IgD-negative memory B cell (primary cell): ENCODE measurements around the gene C2orf72. TPM values are rescaled to one million over a fixed set of nuclear protein-coding genes. Genes with fewer than 3 reads are reported as not detected.
A peak's percentile ranks its signal among the peaks of the same experiment; 100 is the strongest.
"Not testable (repeated sequence)": the region's sequence is repeated elsewhere in the genome, so short reads cannot be mapped to it uniquely, and the experiment has no call there.

Experiments
- H3K27ac Mint-ChIP-seq, 3 donors: one replicate each; pipeline ENCODE4 v1.8.0; 2020 to 2022; ENCODE audit warnings: mild to moderate bottlenecking in 3 of 3, mixed read lengths in 3 of 3, moderate library complexity in 1 of 3
- H3K27me3 Mint-ChIP-seq: one replicate; pipeline ENCODE4 v1.8.0; 2021; ENCODE audit warnings: mixed read lengths
- H3K36me3 Mint-ChIP-seq: one replicate; pipeline ENCODE4 v1.8.0; 2020; ENCODE audit warnings: mild to moderate bottlenecking, mixed read lengths
- H3K4me1 Mint-ChIP-seq, 3 donors: one replicate each; pipeline ENCODE4 v1.8.0; 2020 to 2022; ENCODE audit warnings: mixed read lengths in 3 of 3, mild to moderate bottlenecking in 1 of 3
- H3K4me3 Mint-ChIP-seq, 4 donors: one replicate each; pipeline ENCODE4 v1.8.0; 2020 to 2022; ENCODE audit warnings: mild to moderate bottlenecking in 4 of 4, mixed read lengths in 4 of 4, moderate library complexity in 3 of 4
- H3K9me3 Mint-ChIP-seq, 3 donors: one replicate each; pipeline ENCODE4 v1.8.0; 2020 to 2021; ENCODE audit warnings: mixed read lengths in 3 of 3, mild to moderate bottlenecking in 1 of 3
- polyA plus RNA-seq: library from polyadenylated mRNA; unstranded; fragments of 300-500 nt; fragmentation: Illumina TruSeq; gene quantifications from one replicate; pipeline ENCODE4 v1.2.3, GENCODE V29; 2021

The C2orf72 gene
- polyA plus RNA-seq, 1 donor from 2014 or later, result not detected

DNA sequence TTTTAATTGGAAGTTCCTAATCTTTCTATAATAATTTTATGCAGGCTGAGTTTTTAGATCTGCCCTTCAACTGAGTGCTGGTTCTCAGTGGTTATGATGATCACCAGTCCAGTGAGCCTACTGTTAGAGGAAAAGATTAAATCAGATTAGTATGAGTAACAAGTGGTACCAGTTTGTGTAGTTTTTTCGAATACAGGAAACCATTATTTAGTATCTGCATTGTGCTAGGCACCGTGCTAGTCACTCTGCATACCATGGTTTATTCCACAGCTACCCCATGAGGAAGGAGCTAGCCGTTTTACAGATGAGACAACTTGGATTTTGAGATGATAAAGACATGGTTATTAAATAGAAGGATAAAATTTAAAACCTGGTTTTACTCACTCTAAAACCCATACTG, 25.5 kb downstream of the C2orf72 start:
- Mint-ChIP-seq H3K9me3 (no peaks in the 10 kb centered on the region), H3K27me3 (no peaks in the 10 kb centered on the region), H3K4me1 (peaks cover 19 to 24% (median 23%) of the 10 kb centered on the region in 3 donors), H3K4me3 (no peak overlapping the region), H3K27ac (no peak overlapping the region), H3K36me3 (peaks cover 2% of the 10 kb centered on the region)

DNA sequence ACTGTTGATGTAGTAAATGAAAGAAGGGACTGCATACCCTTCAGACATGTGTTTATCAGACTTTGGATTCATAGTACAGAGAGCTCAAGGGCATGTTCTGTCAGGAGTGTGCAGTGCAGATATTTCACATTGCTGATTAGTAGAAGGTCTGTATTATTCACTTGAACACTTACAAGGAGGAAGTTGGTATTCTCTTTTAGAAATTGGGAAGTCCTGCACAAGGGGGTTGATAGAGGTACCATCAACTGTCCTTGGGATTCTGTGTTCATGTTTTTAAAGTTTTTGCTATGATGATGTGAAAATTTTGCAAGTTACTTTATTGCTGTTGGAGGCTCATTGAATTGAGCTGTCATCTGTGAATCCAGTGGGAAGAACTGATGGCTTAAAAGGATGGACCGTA, 26.0 kb downstream of the C2orf72 start:
- H3K27me3 Mint-ChIP-seq, result no peaks in the 10 kb centered on the region
- H3K9me3 Mint-ChIP-seq, result no peaks in the 10 kb centered on the region
- H3K4me1 Mint-ChIP-seq, result peaks cover 15 to 18% (median 17%) of the 10 kb centered on the region in 3 donors
- H3K4me3 Mint-ChIP-seq, result no peak overlapping the region
- no peak overlapping the region for H3K27ac Mint-ChIP-seq
- H3K36me3 Mint-ChIP-seq, result peaks cover 2% of the 10 kb centered on the region

DNA sequence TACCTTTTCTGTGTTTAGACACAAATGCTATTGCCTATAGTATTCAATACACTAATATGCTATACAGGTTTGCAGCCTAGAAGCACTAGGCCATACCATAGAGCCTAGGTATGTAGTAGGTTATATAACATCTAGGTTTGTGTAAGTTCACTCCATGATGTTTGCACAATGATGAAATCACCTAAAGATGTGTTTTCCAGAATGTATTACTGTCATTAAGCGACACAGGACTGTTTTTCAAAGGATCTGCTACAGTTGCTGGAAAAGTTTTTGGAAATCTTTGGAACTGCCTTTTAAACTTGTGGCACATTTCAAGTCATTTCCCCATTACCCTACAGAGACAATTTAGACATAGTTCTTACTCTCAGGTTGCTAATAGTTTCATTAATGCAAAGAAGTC, 28.6 kb downstream of the C2orf72 start:
- Mint-ChIP-seq H3K27ac (no peak overlapping the region), H3K4me3 (no peak overlapping the region), H3K9me3 (no peaks in the 10 kb centered on the region), H3K27me3 (no peaks in the 10 kb centered on the region), H3K4me1 (no peaks in the 10 kb centered on the region), H3K36me3 (peaks cover 2% of the 10 kb centered on the region)

DNA sequence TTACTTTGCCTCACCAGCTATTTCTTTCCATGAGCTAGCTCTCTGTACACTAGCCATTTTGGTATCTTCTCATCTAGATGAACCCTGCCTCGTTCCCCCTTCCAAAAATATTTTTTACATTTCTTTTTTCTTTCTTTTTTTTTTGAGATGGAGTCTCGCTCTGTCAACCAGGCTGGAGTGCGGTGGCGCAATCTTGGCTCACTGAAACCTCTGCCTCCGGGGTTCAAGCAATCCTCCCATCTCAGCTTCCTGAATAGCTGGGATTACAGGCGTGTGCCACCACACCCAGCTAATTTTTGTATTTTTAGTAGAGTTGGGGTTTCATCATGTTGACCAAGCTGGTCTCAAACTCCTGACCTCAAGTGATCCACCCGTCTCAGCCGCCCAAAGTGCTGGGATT, 30.2 kb downstream of the C2orf72 start:
- not testable (repeated sequence) for H3K27me3 Mint-ChIP-seq, H3K9me3 Mint-ChIP-seq, H3K36me3 Mint-ChIP-seq, H3K4me1 Mint-ChIP-seq, H3K4me3 Mint-ChIP-seq
- H3K27ac Mint-ChIP-seq, result peak overlapping the region in 1 of 3 donors; percentile 50

DNA sequence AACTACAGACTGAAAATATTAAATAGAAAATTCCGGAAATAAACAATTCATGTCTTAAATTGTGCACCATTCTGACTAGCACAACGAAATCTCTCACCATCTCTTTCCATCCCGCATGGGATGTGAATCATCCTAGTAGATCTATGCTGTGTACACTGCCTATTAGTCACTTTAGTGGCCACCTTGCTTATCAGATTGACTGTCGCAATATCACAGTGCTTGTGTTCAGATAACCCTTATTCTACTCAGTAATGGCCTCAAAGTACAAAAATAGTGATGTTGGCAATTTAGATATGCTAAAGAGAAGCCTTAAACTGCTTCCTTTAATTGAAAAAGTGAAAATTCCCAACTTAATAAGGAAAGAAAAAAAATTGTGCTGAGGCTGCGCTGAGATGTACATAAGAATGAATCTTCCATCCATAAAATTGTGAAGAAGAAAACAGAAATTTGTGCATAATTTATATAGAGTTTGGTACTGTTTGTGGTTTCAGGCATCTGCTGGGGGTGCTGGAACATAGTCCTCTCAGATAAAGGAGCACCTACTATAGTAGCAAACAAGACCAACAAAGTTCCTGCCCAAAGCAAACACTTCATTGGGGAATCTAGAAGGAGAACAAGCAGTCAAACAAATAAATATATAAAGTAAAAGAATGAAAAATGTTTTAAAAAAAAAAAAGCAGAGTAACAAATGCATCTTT, 31.4 kb downstream of the C2orf72 start:
- Mint-ChIP-seq H3K4me3 (no peak overlapping the region), H3K27ac (peak overlapping the region in 1 of 3 donors; percentile 29), H3K36me3 (peaks cover 2% of the 10 kb centered on the region)

DNA sequence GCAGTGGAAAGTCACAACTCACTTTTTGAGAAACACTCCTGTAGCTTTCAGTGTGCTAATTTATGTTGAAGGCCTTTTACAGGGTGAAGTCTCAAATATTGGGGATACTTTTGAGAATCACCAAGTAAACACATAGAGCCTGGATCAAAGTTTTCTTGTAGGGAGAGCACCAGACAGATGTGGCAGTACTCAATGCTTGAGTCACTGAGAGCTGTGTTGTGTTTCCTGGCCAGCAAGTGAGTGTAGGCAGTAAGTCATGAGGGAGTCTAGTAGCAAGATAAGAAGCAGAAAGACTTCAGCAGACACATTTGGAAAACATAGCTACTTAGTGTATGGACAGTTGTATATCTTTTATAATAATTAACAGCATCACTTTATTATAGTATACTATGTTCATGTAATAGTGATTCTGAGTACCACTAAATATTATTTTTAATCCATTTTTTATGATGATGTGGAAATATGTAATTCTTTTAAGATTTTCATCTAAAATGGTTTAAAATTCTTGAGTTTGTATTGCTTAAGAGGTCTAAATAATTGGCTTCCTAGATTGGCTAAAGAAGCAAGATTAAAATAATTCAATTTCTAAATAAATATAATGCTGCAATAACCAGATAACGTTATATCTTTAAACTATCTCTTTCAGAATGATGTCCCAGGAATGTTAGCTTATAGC, 32.2 kb downstream of the C2orf72 start:
- Mint-ChIP-seq H3K27ac (no peak overlapping the region), H3K4me1 (no peaks in the 10 kb centered on the region), H3K4me3 (no peak overlapping the region), H3K36me3 (peaks cover 2% of the 10 kb centered on the region), H3K27me3 (no peaks in the 10 kb centered on the region), H3K9me3 (no peaks in the 10 kb centered on the region)

More for the DNA sequence above, 31.4 kb downstream of the C2orf72 start:
- Mint-ChIP-seq H3K27me3 (no peaks in the 10 kb centered on the region), H3K9me3 (no peaks in the 10 kb centered on the region), H3K4me1 (no peaks in the 10 kb centered on the region)

DNA sequence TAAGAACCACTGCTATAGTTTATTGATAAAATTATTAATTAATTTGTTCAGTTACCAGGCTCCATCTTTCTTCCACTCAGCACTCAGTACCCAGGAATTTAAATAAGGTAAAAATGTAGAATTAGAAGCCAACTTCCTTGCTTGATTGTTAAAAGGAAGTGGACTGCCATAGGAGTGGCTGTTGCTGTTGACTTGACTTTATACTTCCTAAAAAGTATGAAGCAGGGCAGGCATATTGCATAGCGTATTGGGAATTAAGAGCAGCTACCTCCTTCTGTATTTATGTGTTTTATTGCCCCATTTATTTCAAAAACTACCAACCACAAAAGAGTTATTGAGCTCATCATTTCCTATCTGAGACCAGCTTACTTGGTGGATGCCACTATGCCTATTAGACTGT, 47.2 kb downstream of the C2orf72 start:
- Mint-ChIP-seq H3K36me3 (peaks cover 3% of the 10 kb centered on the region), H3K4me3 (no peak overlapping the region), H3K27ac (no peak overlapping the region), H3K27me3 (no peaks in the 10 kb centered on the region), H3K4me1 (no peaks in the 10 kb centered on the region), H3K9me3 (no peaks in the 10 kb centered on the region)

DNA sequence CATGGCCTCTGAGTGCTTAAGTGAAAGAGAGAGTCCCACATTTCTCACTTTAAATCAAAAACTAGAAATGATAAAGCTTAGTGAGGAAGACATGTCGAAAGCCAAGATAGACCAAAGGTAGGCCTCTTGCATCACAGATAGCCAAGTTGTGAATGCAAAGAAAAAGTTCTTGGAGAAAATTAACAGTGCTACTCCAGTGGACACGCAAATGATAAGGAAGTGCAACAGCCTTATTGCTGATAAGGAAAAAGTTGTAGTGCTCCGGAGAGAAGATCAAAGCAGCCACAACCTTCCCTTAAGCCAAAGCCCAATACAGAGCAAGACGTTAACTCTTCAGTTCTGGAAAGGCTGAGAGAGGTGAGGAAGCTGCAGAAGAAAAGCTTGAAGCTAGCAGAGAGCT, 51.4 kb downstream of the C2orf72 start:
- no peaks in the 10 kb centered on the region for H3K4me1 Mint-ChIP-seq
- no peak overlapping the region for H3K4me3 Mint-ChIP-seq
- no peaks in the 10 kb centered on the region for H3K9me3 Mint-ChIP-seq
- H3K27ac Mint-ChIP-seq, result no peak overlapping the region
- peaks cover 15% of the 10 kb centered on the region for H3K36me3 Mint-ChIP-seq
- no peaks in the 10 kb centered on the region for H3K27me3 Mint-ChIP-seq

DNA sequence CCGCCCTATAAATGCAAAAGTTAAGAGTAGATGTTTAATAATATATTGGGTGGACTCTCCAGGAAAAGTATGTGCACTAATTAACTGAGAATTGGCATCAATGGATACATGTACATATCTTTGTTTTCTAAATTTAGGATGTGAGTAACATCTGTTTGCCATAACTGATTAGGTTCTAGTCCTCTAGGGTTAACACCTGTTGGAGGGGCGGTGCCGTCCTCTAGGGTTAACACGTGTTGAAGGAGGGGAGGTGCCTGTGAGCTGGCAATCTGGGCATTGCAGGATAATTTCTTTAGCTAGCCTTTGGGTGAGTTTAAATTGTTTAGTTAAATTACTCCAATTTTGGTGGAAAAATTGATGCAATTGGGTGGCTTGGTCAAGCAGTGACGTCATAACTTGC, 56.6 kb downstream of the C2orf72 start:
- no peaks in the 10 kb centered on the region for H3K27me3 Mint-ChIP-seq
- no peak overlapping the region for H3K4me3 Mint-ChIP-seq
- peaks cover 38% of the 10 kb centered on the region for H3K36me3 Mint-ChIP-seq
- no peak overlapping the region for H3K27ac Mint-ChIP-seq
- H3K4me1 Mint-ChIP-seq, result peaks cover 0 to 2% (median 0%) of the 10 kb centered on the region in 3 donors
- H3K9me3 Mint-ChIP-seq, result peaks cover 8 to 10% (median 8%) of the 10 kb centered on the region in 3 donors

DNA sequence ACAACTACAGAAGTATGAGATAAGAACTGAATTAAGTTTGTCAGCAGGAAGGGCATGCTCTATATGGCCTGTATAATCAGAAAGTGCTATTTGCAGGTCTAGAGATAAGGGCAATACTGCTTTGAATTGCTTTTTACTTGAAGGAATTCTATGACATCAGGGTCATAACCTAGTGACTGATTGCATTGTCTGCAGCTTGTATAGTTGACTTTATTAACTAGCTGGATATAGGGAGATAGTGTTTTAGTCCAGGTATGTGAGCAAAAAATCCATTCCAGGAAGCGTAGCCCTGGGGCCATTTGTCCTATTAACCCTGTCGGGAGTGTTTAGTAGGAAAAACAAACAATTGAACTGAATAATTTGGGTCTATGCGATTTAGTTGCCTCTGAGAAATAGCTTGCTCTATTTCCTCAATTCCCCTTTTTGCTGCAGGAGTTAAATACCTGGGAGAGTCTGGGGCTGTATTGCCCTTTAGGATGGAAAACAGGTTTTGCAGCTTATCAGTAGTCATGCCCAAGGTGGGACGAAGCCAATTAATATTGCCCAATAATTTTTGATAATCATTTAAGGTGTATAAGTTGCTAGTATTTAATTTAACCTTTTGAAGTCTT, 57.5 kb downstream of the C2orf72 start:
- Mint-ChIP-seq H3K27ac (no peak overlapping the region), H3K9me3 (peaks cover 8 to 12% (median 9%) of the 10 kb centered on the region in 3 donors), H3K4me3 (no peak overlapping the region), H3K4me1 (peaks cover 0 to 2% (median 0%) of the 10 kb centered on the region in 3 donors), H3K27me3 (no peaks in the 10 kb centered on the region), H3K36me3 (peaks cover 37% of the 10 kb centered on the region)

Other genes starting within 250 kb of the C2orf72 start
- gene ITM2C, start 172.6 kb upstream of the C2orf72 start, polyA plus RNA-seq, result 162 TPM
- gene GPR55, start 112.3 kb upstream of the C2orf72 start, polyA plus RNA-seq, result 1.9 TPM
- not detected for gene SPATA3, start 41.4 kb upstream of the C2orf72 start, polyA plus RNA-seq
- gene PSMD1, start 19.3 kb downstream of the C2orf72 start, polyA plus RNA-seq, result 38.3 TPM
- not detected for gene HTR2B, start 87.5 kb downstream of the C2orf72 start, polyA plus RNA-seq
- gene ARMC9, start 161.1 kb downstream of the C2orf72 start, polyA plus RNA-seq, result 1.2 TPM